Glutamatergic neuron (in vitro differentiated cells): ENCODE data around the gene S100A2. TPM values are rescaled to one million over a fixed set of nuclear protein-coding genes. Genes with fewer than 3 reads are reported as not detected.
"Not testable (repeated sequence)": the region's sequence is repeated elsewhere in the genome, so short reads cannot be mapped to it uniquely, and the experiment has no call there.

Experiments
- DNase-seq: peaks from one replicate; pipeline ENCODE4 v3.0.0; 2022
- H3K27ac Mint-ChIP-seq: one replicate; pipeline ENCODE4 v1.8.0; 2020; ENCODE audit warnings: mild to moderate bottlenecking, mixed read lengths, inconsistent platforms; ENCODE audit not compliant: unreplicated experiment
- H3K27me3 Mint-ChIP-seq: one replicate; pipeline ENCODE4 v1.8.0; 2020; ENCODE audit warnings: mild to moderate bottlenecking, moderate library complexity, mixed read lengths, inconsistent platforms; ENCODE audit not compliant: unreplicated experiment
- H3K36me3 Mint-ChIP-seq: one replicate; pipeline ENCODE4 v1.8.0; 2020; ENCODE audit warnings: mild to moderate bottlenecking, mixed read lengths, inconsistent platforms; ENCODE audit not compliant: unreplicated experiment
- H3K4me1 Mint-ChIP-seq: one replicate; pipeline ENCODE4 v1.8.0; 2020; ENCODE audit warnings: mild to moderate bottlenecking, low read depth, mixed read lengths, inconsistent platforms; ENCODE audit not compliant: unreplicated experiment
- H3K4me3 Mint-ChIP-seq: one replicate; pipeline ENCODE4 v1.8.0; 2020; ENCODE audit warnings: mild to moderate bottlenecking, mixed read lengths, inconsistent platforms; ENCODE audit not compliant: unreplicated experiment
- H3K9me3 Mint-ChIP-seq: one replicate; pipeline ENCODE4 v1.8.0; 2020; ENCODE audit warnings: mild to moderate bottlenecking, moderate library complexity, mixed read lengths, inconsistent platforms; ENCODE audit not compliant: unreplicated experiment
- CTCF ChIP-seq: fragments of 200-600 bp; sonication (generic); IDR thresholded peaks from one replicate; pipeline ENCODE4 v1.5.0; 2021; ENCODE audit not compliant: partially characterized antibody, unreplicated experiment
- total RNA-seq: library from RNA; stranded (reverse); fragmentation: NEBNext Ultra II Directional; extraction: Animal tissue kit (Norgen Biotek cat#: 25700); gene quantifications from one replicate; pipeline ENCODE4 v1.2.1, GENCODE V29; 2021; ENCODE audit not compliant: unreplicated experiment

S100A2 gene
- total RNA-seq, 1 donor from 2014 or later, result 1.1 TPM

- no peak for TF ChIP-seq CTCF
These were observed 44.7 kb downstream of the S100A2 start for GRCh38 chr1:153520818-153521476.

GRCh38 chr1:153520137-153520691 is 45.4 kb downstream of the S100A2 start:
- H3K27ac Mint-ChIP-seq, H3K4me3 Mint-ChIP-seq, H3K9me3 Mint-ChIP-seq, H3K27me3 Mint-ChIP-seq, H3K4me1 Mint-ChIP-seq, H3K36me3 Mint-ChIP-seq, DNase-seq: not testable (repeated sequence)

More at GRCh38 chr1:153520818-153521476, 44.7 kb downstream of the S100A2 start:
- H3K9me3 Mint-ChIP-seq, result no peaks in the 10 kb centered on the region
- H3K27me3 Mint-ChIP-seq, result peaks cover 8% of the 10 kb centered on the region
- no peaks in the 10 kb centered on the region for H3K36me3 Mint-ChIP-seq
- H3K27ac Mint-ChIP-seq, result no peak overlapping the region
- DNase-seq, result no peak
- peaks cover 12% of the 10 kb centered on the region for H3K4me1 Mint-ChIP-seq
- H3K4me3 Mint-ChIP-seq, result no peak overlapping the region

- H3K4me1 Mint-ChIP-seq, result peaks cover 5% of the 10 kb centered on the region
- peaks cover 5% of the 10 kb centered on the region for H3K27me3 Mint-ChIP-seq
- DNase-seq, result no peak
- H3K4me3 Mint-ChIP-seq, result no peak overlapping the region
- H3K36me3 Mint-ChIP-seq, result no peaks in the 10 kb centered on the region
- no peak for TF ChIP-seq CTCF
- H3K27ac Mint-ChIP-seq, result no peak overlapping the region
- H3K9me3 Mint-ChIP-seq, result no peaks in the 10 kb centered on the region
These were observed 46.4 kb downstream of the S100A2 start for GRCh38 chr1:153519242-153519641.

- TF ChIP-seq CTCF, result no peak
- H3K27ac Mint-ChIP-seq, result no peak overlapping the region
- H3K36me3 Mint-ChIP-seq, result no peaks in the 10 kb centered on the region
- H3K4me3 Mint-ChIP-seq, result no peak overlapping the region
- peaks cover 3% of the 10 kb centered on the region for H3K4me1 Mint-ChIP-seq
- peaks cover 8% of the 10 kb centered on the region for H3K27me3 Mint-ChIP-seq
- peaks cover 2% of the 10 kb centered on the region for H3K9me3 Mint-ChIP-seq
- no peak for DNase-seq
These were observed 49.9 kb downstream of the S100A2 start for GRCh38 chr1:153515504-153516394.

- H3K27me3 Mint-ChIP-seq, result peaks cover 6% of the 10 kb centered on the region
- H3K4me3 Mint-ChIP-seq, result no peak overlapping the region
- no peak for TF ChIP-seq CTCF
- no peaks in the 10 kb centered on the region for H3K36me3 Mint-ChIP-seq
- no peak overlapping the region for H3K27ac Mint-ChIP-seq
- H3K4me1 Mint-ChIP-seq, result peaks cover 3% of the 10 kb centered on the region
- no peak for DNase-seq
- H3K9me3 Mint-ChIP-seq, result peaks cover 2% of the 10 kb centered on the region
These were observed 52.0 kb downstream of the S100A2 start for GRCh38 chr1:153513666-153514065.
